Erythroblast (primary cell): ENCODE results near the gene TNNI3.

ENCODE experiments used
- GATA1 ChIP-seq: IDR thresholded peaks from 2 replicates; pipeline ENCODE4 v1.6.1; 2011; ENCODE audit warnings: low read depth, mild to moderate bottlenecking, control low read depth, low read length, moderate library complexity
- POLR2A ChIP-seq: IDR thresholded peaks from 2 replicates; pipeline ENCODE4 v1.6.1; 2011; ENCODE audit warnings: mild to moderate bottlenecking, low read length

- TF ChIP-seq POLR2A (no peak), GATA1 (no peak)
Observed at GRCh38 chr19:55188625-55189024, 31.1 kb upstream of the TNNI3 start.
